HepG2 (cell line): Measurements from ENCODE around the gene CSNK1D. TPM values are rescaled to one million over a fixed set of nuclear protein-coding genes. Genes with fewer than 3 reads are reported as not detected.
A peak's percentile ranks its signal among the peaks of the same experiment; 100 is the strongest.

Experiments used
- ATAC-seq: fragments of 200-7000 bp; cut with Tn5 transposase; 3 replicates; pipeline ENCODE4 v1.9.1; 2020; ENCODE audit warnings: mild to moderate bottlenecking, moderate library complexity
- BruUV-seq: library from RNA; stranded (reverse); fragments of 400-500 nt; replicated peaks from 2 replicates; lab custom pipeline; 2021; lab: Mats Ljungman, UMichigan
- CTCF ChIA-PET: fragments of 300-600 bp; formaldehyde crosslinking; extraction: SDS; loops from one replicate; lab custom pipeline; 2021; ENCODE audit warnings: low total read pairs, inconsistent platforms, low intra/inter-chr PET ratio; lab: Yijun Ruan, JAX
- POLR2A ChIA-PET: fragments of 350-600 bp; sonication (Branson Sonifier 250); formaldehyde crosslinking; loops from one replicate; lab custom pipeline; 2020; ENCODE audit warnings: antibody characterized with exemption, inconsistent platforms; lab: Yijun Ruan, JAX
- DNase-seq: peaks from one replicate; pipeline ENCODE4 v3.0.0-alpha.2; 2015; ENCODE audit warnings: low spot score
- FAIRE-seq: peaks from 3 replicates; lab custom pipeline; 2011; peaks lifted over from hg19 to GRCh38; lab: Jason Lieb, UNC
- H2AFZ ChIP-seq: one replicate; pipeline ENCODE4 v1.6.1; 2011; ENCODE audit warnings: low read length, inconsistent platforms
- H3K27ac ChIP-seq: fragments of 300-600 bp; 3 replicates; pipeline ENCODE4 v1.8.0; 2011; ENCODE audit warnings: mixed run types, mild to moderate bottlenecking, mixed read lengths, low read length, inconsistent platforms; ENCODE audit not compliant: insufficient read depth; ENCODE audit errors: extremely low read length
- H3K27me3 ChIP-seq, 2 experiments: fragments of 200-600 bp in 1 of 2; 2 replicates in 1 of 2; 3 replicates in 1 of 2; pipeline versions ENCODE4 v1.6.0 to v1.8.0; 2011; ENCODE audit warnings: low read length in 2 of 2, mild to moderate bottlenecking in 2 of 2, moderate library complexity in 2 of 2, inconsistent platforms in 1 of 2; ENCODE audit not compliant: insufficient read depth in 2 of 2, control insufficient read depth in 1 of 2
- H3K36me3 ChIP-seq, 2 experiments: fragments of 200-600 bp in 1 of 2; replicated peaks in 1 of 2; 2 replicates in 1 of 2; 3 replicates in 1 of 2; pipeline versions ENCODE4 v1.5.1 to v1.8.0; 2011; ENCODE audit warnings: low read length in 2 of 2, inconsistent platforms in 1 of 2; ENCODE audit not compliant: insufficient read depth in 2 of 2, control insufficient read depth in 1 of 2
- H3K4me1 ChIP-seq: 2 replicates; pipeline ENCODE4 v1.5.1; 2012; ENCODE audit warnings: low read length, inconsistent platforms; ENCODE audit not compliant: insufficient read depth
- H3K4me2 ChIP-seq: 2 replicates; pipeline ENCODE4 v1.6.0; 2011; ENCODE audit warnings: low read depth, low read length, inconsistent platforms
- H3K4me3 ChIP-seq, 3 experiments: fragments of 200-600 bp in 1 of 3; sonication (generic), shearing (Covaris generic) in 1 of 3; replicated peaks in 1 of 3; 2 replicates each; pipeline ENCODE4 v1.5.1; 2011 to 2016; ENCODE audit warnings: low read length in 3 of 3, inconsistent platforms in 2 of 3, low read depth in 2 of 3, mild to moderate bottlenecking in 2 of 3, control low read depth in 1 of 3, mixed read lengths in 1 of 3; ENCODE audit not compliant: insufficient read depth in 1 of 3
- H3K79me2 ChIP-seq: one replicate; pipeline ENCODE4 v1.6.1; 2011; ENCODE audit warnings: low read length, inconsistent platforms; ENCODE audit not compliant: insufficient read depth
- H3K9ac ChIP-seq: 2 replicates; pipeline ENCODE4 v1.6.0; 2011; ENCODE audit warnings: mild to moderate bottlenecking, low read depth, low read length, inconsistent platforms; ENCODE audit not compliant: insufficient read depth
- H3K9me3 ChIP-seq: 2 replicates; pipeline ENCODE4 v1.5.1; 2012; ENCODE audit warnings: mild to moderate bottlenecking, low read length
- H4K20me1 ChIP-seq: 2 replicates; pipeline ENCODE4 v1.6.0; 2011; ENCODE audit warnings: inconsistent platforms, mild to moderate bottlenecking, low read length, moderate library complexity; ENCODE audit not compliant: insufficient read depth
- ATF4 ChIP-seq, 2 experiments: fragments of 450-650 bp in 1 of 2; sonication (generic) in 1 of 2; formaldehyde crosslinking; IDR thresholded peaks; 2 replicates each; pipeline versions ENCODE4 v1.5.0 to v1.8.0; 2020 to 2022; ENCODE audit warnings: mild to moderate bottlenecking in 1 of 2, missing genetic modification reagents in 1 of 2
- CEBPB ChIP-seq: IDR thresholded peaks from 2 replicates; pipeline ENCODE4 v1.6.1; 2011; ENCODE audit warnings: low read depth, low read length, improper control_type of control experiment, borderline replicate concordance
- CEBPG ChIP-seq: IDR thresholded peaks from 2 replicates; pipeline ENCODE4 v1.6.1; 2016
- ETV5 ChIP-seq: IDR thresholded peaks from 2 replicates; pipeline ENCODE4 v1.6.1; 2018; ENCODE audit warnings: missing biosample characterization, missing genetic modification reagents, inconsistent platforms, borderline replicate concordance
- KLF13 ChIP-seq: sonication (generic); formaldehyde crosslinking; IDR thresholded peaks from 2 replicates; pipeline ENCODE4 v1.4.0; 2020; ENCODE audit warnings: mild to moderate bottlenecking, missing genetic modification reagents
- SKI ChIP-seq: fragments of 450-650 bp; IDR thresholded peaks from one replicate; pipeline ENCODE4 v1.6.1; 2018; ENCODE audit warnings: mild to moderate bottlenecking; ENCODE audit not compliant: partially characterized antibody
- TERF1 ChIP-seq: sonication (generic); formaldehyde crosslinking; IDR thresholded peaks from 2 replicates; pipeline ENCODE4 v1.8.0; 2022; ENCODE audit warnings: mild to moderate bottlenecking, missing genetic modification reagents, moderate library complexity
- WIZ ChIP-seq: sonication (generic); formaldehyde crosslinking; IDR thresholded peaks from 2 replicates; pipeline ENCODE4 v1.5.1; 2020; ENCODE audit warnings: mild to moderate bottlenecking, missing genetic modification reagents
- ZBTB33 ChIP-seq: sonication (generic); formaldehyde crosslinking; IDR thresholded peaks from 2 replicates; pipeline ENCODE4 v1.4.0; 2020; ENCODE audit warnings: missing genetic modification reagents
- ZMYM3 ChIP-seq: sonication (generic); formaldehyde crosslinking; IDR thresholded peaks from 2 replicates; pipeline ENCODE4 v1.5.1; 2020; ENCODE audit warnings: mild to moderate bottlenecking, missing genetic modification reagents
- ZNF121 ChIP-seq: sonication (generic); formaldehyde crosslinking; IDR thresholded peaks from 2 replicates; pipeline ENCODE4 v1.5.0; 2020; ENCODE audit warnings: mild to moderate bottlenecking, missing genetic modification reagents
- ZNF224 ChIP-seq: sonication (generic); formaldehyde crosslinking; IDR thresholded peaks from 2 replicates; pipeline ENCODE4 v1.5.0; 2020; ENCODE audit warnings: mild to moderate bottlenecking, missing genetic modification reagents
- ZNF670 ChIP-seq: sonication (generic); formaldehyde crosslinking; IDR thresholded peaks from 2 replicates; pipeline ENCODE4 v1.8.0; 2022; ENCODE audit warnings: mild to moderate bottlenecking, missing genetic modification reagents, borderline replicate concordance
- ZNF770 ChIP-seq: sonication (generic); formaldehyde crosslinking; IDR thresholded peaks from 2 replicates; pipeline ENCODE4 v1.5.0; 2020; ENCODE audit warnings: mild to moderate bottlenecking, missing genetic modification reagents
- WGBS: methylation state at CpG from one replicate; pipeline ENCODE4 v1.1.6; 2017; ENCODE audit warnings: low lambda C conversion rate; 5-methylcytosine and 5-hydroxymethylcytosine counted together
- in situ Hi-C: cut with HindIII; loops from 2 replicates; pipeline ENCODE4 v1.10.0; 2017; ENCODE audit warnings: low pct_unique_long_range_greater_than_20kb; ENCODE audit not compliant: extremely low pct_ligation_motif_present
- intact Hi-C: fragments of 100-400 bp; cut with micrococcal nuclease; formaldehyde crosslinking; loops from one replicate; pipeline ENCODE4 v1.10.0; 2022; ENCODE audit not compliant: unreplicated experiment
- polyA plus RNA-seq, 8 experiments: library from polyadenylated mRNA; depleted of rRNA in 3 of 8; stranded (reverse) in 7 of 8; unstranded in 1 of 8; fragments of >200 nt; fragmentation: Illumina TruSeq in 4 of 8; extraction: Trizol in 4 of 8; gene quantifications; 2 replicates each; pipeline versions ENCODE4 v1.2.1 to v1.2.3, GENCODE V29; 2011 to 2016; ENCODE audit warnings: low read depth in 4 of 8, missing spikeins in 1 of 8, mixed read lengths in 1 of 8; ENCODE audit not compliant: insufficient read depth in 1 of 8
- total RNA-seq, 5 experiments: library from RNA; depleted of rRNA; stranded (reverse); fragments of >200 nt; fragmentation: Illumina TruSeq; extraction: Trizol; gene quantifications; 2 replicates each; pipeline ENCODE4 v1.2.3, GENCODE V29; 2016; ENCODE audit warnings: low read depth in 1 of 5

Gene CSNK1D
- total and polyA plus RNA-seq, 2 of the 13 experiments (the other 11 are each of a cell fraction or from before 2014, with no cell fraction given): 31.5 to 128 TPM

- TF ChIP-seq ZNF224 (CRISPR knock-in tag) (no peak), WIZ (CRISPR knock-in tag) (no peak), TERF1 (CRISPR knock-in tag) (no peak), ETV5 (CRISPR knock-in tag) (no peak)
Observed at GRCh38 chr17:82281076-82281475, 7.6 kb upstream of the CSNK1D start (continued).

GRCh38 chr17:82280537-82280936 lies 7.0 kb upstream of the CSNK1D start:
- no TSS peak for BruUV-seq
- 78% methylated on average over 8 of the region's 8 CpGs for WGBS
- Histone ChIP-seq H3K4me3 (no peak overlapping the region), H2AFZ (no peak overlapping the region), H3K9ac (no peak overlapping the region), H3K4me1 (peaks cover 65% of the 10 kb centered on the region), H3K79me2 (no peaks in the 10 kb centered on the region), H3K36me3 (no peaks in the 10 kb centered on the region), H3K9me3 (no peaks in the 10 kb centered on the region), H3K27ac (no peak overlapping the region), H3K27me3 (peaks cover 2 to 14% of the 10 kb centered on the region in 2 experiments; a peak in 4 of 5 replicates), H3K4me2 (no peak overlapping the region), H4K20me1 (no peaks in the 10 kb centered on the region)
- in situ Hi-C loops: no loop called here
- POLR2A ChIA-PET: interaction anchor here (0.9 to 4.4 kb wide), 4 partner anchors 10 to 258 kb away, joined by 3 to 46 read pairs (median 16); partner anchors contain the start of genes CENPX and LRRC45
- CTCF ChIA-PET: no interaction called here
- intact Hi-C loops: no loop called here
- peak; percentile 37; the same call in 1 of the 2 replicates for TF ChIP-seq ZMYM3 (CRISPR knock-in tag)
- TF ChIP-seq ATF4 (CRISPR knock-in tag; IDR thresholded peaks at IDR 0.05): 0 out of 4 replicates have a peak, but pooled peaks of 1 of the 2 experiments have one; percentile 14
- TF ChIP-seq CEBPG: peak; percentile 65
- TF ChIP-seq ZBTB33 (CRISPR knock-in tag): peak; percentile 62; the same call in 1 of the 2 replicates
- peak; percentile 67; the same call in 1 of the 2 replicates for TF ChIP-seq CEBPB
- no peak for TF ChIP-seq ZNF670
- TF ChIP-seq KLF13: no peak
- TF ChIP-seq ZNF121 (CRISPR knock-in tag): no peak
- no peak for TF ChIP-seq SKI
- TF ChIP-seq ZNF770 (CRISPR knock-in tag): peak; percentile 96
- no peak for FAIRE-seq
- no peak for ATAC-seq
- DNase-seq: no peak
